HPDE6-E6E7 (cell line): ENCODE measurements around the gene RBMY1F.
"Not testable (repeated sequence)": the region's sequence is repeated elsewhere in the genome, so short reads cannot be mapped to it uniquely, and the experiment has no call there.

Experiments
- DNase-seq: peaks from one replicate; pipeline ENCODE4 v3.0.0; 2011; ENCODE audit warnings: missing footprints; ENCODE audit errors: extremely low spot score

RBMY1F gene

GRCh38 chrY:22182823-22183222 is at the start of gene RBMY1F:
Gene RBMY1F, minus strand, starts transcription at chrY:22182923. Its CDS starts 1,954 bp downstream, at chrY:22180969.
- not testable (repeated sequence) for DNase-seq

- DNase-seq: not testable (repeated sequence)
These were observed 31.6 kb downstream of the RBMY1F start for GRCh38 chrY:22151144-22151543.

DNA sequence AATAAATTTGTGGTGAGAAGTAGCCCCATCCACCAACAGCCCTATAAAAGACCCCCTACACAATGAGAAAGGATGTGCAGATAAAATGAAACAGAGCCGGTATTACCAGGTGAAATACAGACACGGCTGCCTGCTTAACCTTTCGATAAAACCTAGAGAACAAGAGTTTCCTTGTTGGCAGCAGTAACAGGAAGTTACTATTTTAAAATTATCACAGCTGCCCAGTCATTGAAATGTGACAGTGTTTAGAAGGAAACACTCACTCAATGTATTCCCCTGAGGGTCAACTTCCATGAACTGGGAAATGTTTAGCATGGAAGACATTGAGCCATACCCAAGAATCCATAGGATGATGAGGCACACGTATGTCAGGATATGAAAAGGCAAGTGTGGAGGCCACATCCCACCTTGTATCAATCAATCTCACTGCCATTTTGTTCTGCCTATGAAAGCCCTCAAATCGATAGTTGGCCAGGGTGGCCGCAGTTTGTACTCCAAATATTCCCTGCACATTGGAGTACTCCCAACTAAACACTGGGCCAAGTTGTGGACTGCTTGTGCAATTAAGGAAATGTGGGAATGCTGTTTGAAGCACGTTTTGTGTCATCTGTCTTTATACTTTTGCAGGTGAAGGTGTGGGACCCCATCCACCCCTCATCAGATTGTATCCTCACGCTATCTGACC is 41.6 kb downstream of the RBMY1F start:
- DNase-seq: not testable (repeated sequence)

DNA sequence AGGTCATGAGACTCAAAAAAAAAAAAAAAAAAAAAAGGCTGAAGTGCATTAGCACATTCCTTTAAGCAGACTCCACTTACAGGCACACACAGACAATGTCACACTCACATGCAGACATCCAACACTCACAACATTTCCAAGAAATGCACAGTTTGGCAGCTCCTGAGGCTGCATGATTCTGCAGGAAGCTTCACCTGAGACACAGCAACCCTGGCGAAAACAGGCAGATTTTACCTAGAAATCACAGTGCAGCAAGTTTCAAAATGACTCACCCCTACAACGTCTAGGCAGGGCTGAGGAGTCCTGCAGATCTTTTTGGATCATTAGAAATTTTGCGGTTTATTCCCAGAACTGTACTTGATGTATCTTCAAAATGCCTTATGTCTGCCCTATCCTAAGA is 48.0 kb downstream of the RBMY1F start:
- DNase-seq: not testable (repeated sequence)

DNA sequence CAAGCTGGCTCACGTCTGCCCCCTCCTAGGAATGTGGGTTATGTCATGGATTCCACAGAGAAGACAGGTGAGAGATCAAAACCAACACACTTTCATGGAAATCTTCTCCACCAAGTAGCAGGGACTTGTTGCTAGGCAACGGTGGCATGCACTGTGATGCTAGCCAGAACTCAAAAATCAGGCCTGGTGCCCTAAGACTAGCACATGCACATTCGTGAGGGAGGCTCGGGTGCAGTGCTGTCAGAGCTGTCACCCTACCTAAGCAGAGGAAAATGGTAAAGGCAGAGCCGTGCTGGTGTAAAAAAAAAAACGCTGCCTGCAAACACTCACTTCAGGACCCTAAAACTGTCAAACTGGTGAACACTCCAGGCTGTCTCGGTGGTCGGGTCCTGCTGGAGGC is 52.2 kb downstream of the RBMY1F start:
- not testable (repeated sequence) for DNase-seq
